Hair follicle dermal papilla cell (primary cell): Measurements from ENCODE around the gene SLC17A2. TPM values are rescaled to one million over a fixed set of nuclear protein-coding genes. Genes with fewer than 3 reads are reported as not detected.

Source experiments
- total RNA-seq: library from RNA; depleted of rRNA; stranded (reverse); fragments of >200 nt; gene quantifications from 2 replicates; pipeline ENCODE4 v1.2.3, GENCODE V29; 2012

SLC17A2 gene, protein sequence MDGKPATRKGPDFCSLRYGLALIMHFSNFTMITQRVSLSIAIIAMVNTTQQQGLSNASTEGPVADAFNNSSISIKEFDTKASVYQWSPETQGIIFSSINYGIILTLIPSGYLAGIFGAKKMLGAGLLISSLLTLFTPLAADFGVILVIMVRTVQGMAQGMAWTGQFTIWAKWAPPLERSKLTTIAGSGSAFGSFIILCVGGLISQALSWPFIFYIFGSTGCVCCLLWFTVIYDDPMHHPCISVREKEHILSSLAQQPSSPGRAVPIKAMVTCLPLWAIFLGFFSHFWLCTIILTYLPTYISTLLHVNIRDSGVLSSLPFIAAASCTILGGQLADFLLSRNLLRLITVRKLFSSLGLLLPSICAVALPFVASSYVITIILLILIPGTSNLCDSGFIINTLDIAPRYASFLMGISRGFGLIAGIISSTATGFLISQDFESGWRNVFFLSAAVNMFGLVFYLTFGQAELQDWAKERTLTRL
- not detected in 2 replicates for total RNA-seq

GRCh38 chr6:25930532-25931410, at the start of gene SLC17A2:
Gene SLC17A2, minus strand, starts transcription at chr6:25930691. Its CDS starts 4,895 bp downstream, at chr6:25925796.

DNA sequence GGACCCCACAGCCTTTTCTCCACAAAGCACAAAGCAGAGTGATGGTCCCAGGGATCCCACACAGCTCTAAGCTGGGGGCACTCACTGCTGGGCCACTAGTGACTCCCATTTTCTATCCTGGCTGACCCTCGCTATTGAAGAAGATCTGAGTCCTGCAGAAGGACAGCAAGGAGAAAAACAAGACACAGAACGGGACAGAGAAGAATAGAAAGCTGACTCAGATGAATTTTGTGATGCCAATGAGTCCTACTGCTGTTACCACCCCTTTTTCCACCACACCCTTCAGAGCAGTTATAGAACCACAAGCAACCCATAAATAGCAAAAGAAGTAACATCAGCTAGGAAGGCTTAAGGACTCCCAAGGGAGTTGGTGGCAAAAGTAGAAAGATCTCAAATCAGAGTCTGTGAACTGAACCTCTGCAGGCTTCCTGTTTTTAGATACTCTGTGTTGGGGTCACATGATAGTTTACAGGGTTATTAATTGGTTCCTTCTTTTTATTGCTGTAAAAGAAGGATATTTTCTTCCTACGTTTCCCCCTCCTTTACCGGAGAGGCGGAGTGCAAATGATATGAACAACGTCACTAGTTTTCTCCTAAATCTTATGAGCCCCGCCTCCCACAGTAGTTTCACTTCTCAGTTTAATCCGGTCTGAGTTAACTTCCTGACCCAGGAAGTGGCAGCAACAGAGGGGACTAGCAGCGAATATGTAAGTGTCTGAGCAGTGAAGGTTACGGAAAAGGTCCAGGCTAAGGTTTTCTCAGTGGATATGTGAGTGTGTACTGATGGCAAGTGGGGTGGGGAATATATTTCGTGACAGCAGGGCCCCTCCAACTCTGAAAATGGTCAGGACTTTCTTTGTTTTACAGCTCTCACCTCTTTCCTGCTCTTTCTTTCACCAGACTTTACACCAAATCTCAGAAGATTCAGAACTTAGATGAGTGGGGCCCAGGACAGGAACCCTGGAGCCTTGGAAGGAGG, 31.9 kb upstream of the SLC17A2 start, which contains the start of gene TRIM38:
Gene TRIM38 (plus strand): TSS at position 654 of the 979 bp plus-strand sequence. CDS start 3,721 bp downstream, outside the sequence.

DNA sequence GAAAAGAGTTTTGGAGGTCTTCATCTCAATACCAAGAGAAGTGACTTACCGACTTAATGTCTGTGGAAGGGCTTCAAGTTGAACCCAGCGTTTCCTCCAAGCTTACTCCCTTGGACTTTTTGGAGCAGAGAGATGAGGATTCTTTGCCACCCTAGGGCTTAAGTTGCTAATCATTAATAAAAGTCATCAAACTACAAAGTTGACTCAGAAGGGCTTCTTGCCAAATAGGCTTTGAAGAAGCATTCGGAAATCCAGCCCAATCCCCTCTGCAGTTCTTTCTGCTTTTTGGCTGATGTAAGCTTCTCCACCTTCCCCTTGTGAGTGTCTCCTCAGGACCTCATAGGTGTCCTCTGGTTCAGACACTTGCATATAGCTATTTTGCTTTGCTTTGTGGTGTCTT, 56.4 kb downstream of the SLC17A2 start, which contains the start of gene SLC17A3:
Gene SLC17A3 (minus strand): TSS at position 126 of the 400 bp plus-strand sequence. CDS start 5,856 bp downstream, outside the sequence.

Other genes starting within 250 kb of the SLC17A2 start
- not detected in 2 replicates for gene SLC17A4, start 175.9 kb downstream of the SLC17A2 start, total RNA-seq
- not detected in 2 replicates for gene SLC17A1, start 98.6 kb downstream of the SLC17A2 start, total RNA-seq
- not detected in 2 replicates for gene SLC17A3, start 56.4 kb downstream of the SLC17A2 start, total RNA-seq
- 10.6 and 11.4 TPM in 2 replicates for gene TRIM38, start 32.1 kb upstream of the SLC17A2 start, total RNA-seq
- gene HFE, start 156.7 kb upstream of the SLC17A2 start, total RNA-seq, result 18.1 and 25.2 TPM in 2 replicates